ENCODE results near the gene CPEB4. TPM values are rescaled to one million over a fixed set of nuclear protein-coding genes. Genes with fewer than 3 reads are reported as not detected.

The CPEB4 gene
- total RNA-seq, 4 donors from 2014 or later = 42.1 to 58.7 (median 49.3) TPM

- TF ChIP-seq CTCF (IDR thresholded peaks at IDR 0.05; ENCODE audit: low read depth) = no peak
Observed at GRCh38 chr5:173907284-173907683, 19.1 kb downstream of the CPEB4 start.

- no peak for TF ChIP-seq CTCF (IDR thresholded peaks at IDR 0.05; ENCODE audit: low read depth)
Observed at GRCh38 chr5:173907686-173908371, 19.7 kb downstream of the CPEB4 start.

GRCh38 chr5:173909199-173909598 lies 21.1 kb downstream of the CPEB4 start:
- no peak for TF ChIP-seq CTCF (IDR thresholded peaks at IDR 0.05; ENCODE audit: low read depth)

GRCh38 chr5:173910215-173910614 lies 22.1 kb downstream of the CPEB4 start:
- TF ChIP-seq CTCF (IDR thresholded peaks at IDR 0.05; ENCODE audit: low read depth) = no peak

- no peak for TF ChIP-seq CTCF (IDR thresholded peaks at IDR 0.05; ENCODE audit: low read depth)
Observed at GRCh38 chr5:173911623-173912022, 23.5 kb downstream of the CPEB4 start.

GRCh38 chr5:173913686-173914321 lies 25.7 kb downstream of the CPEB4 start:
- no peak for TF ChIP-seq CTCF (IDR thresholded peaks at IDR 0.05; ENCODE audit: low read depth)

- no peak for TF ChIP-seq CTCF (IDR thresholded peaks at IDR 0.05; ENCODE audit: low read depth)
Observed at GRCh38 chr5:173915310-173916014, 27.3 kb downstream of the CPEB4 start.
